ENCODE measurements around the gene SCAPER.
A peak's percentile ranks its signal among the peaks of the same experiment; 100 is the strongest.

SCAPER gene

GRCh38 chr15:76846782-76847181 is 58.4 kb downstream of the SCAPER start:
- no peak for DNase-seq

GRCh38 chr15:76844096-76844495 is 61.0 kb downstream of the SCAPER start:
- no peak for DNase-seq

GRCh38 chr15:76843269-76843668 is 61.9 kb downstream of the SCAPER start:
- DNase-seq = no peak

GRCh38 chr15:76840830-76841460 is 64.2 kb downstream of the SCAPER start:
- DNase-seq = peak; percentile 8

- DNase-seq = no peak
Measured at GRCh38 chr15:76839173-76839572, 66.0 kb downstream of the SCAPER start.

GRCh38 chr15:76837474-76837873 is 67.7 kb downstream of the SCAPER start:
- no peak for DNase-seq

GRCh38 chr15:76829939-76830338 is 75.2 kb downstream of the SCAPER start:
- DNase-seq = no peak

- no peak for DNase-seq
Measured at GRCh38 chr15:76823890-76824289, 81.2 kb downstream of the SCAPER start.

- no peak for DNase-seq
Measured at GRCh38 chr15:76823303-76823702, 81.8 kb downstream of the SCAPER start.

GRCh38 chr15:76818926-76819325 is 86.2 kb downstream of the SCAPER start:
- peak; percentile 9 for DNase-seq

GRCh38 chr15:76815421-76815820 is 89.7 kb downstream of the SCAPER start:
- no peak for DNase-seq

- no peak for DNase-seq
Measured at GRCh38 chr15:76812381-76812780, 92.8 kb downstream of the SCAPER start.

- DNase-seq = no peak
Measured at GRCh38 chr15:76809412-76810103, 95.6 kb downstream of the SCAPER start.

- DNase-seq = no peak
Measured at GRCh38 chr15:76803049-76803571, 102.0 kb downstream of the SCAPER start.

GRCh38 chr15:76802411-76802810 is 102.7 kb downstream of the SCAPER start:
- no peak for DNase-seq

- DNase-seq = no peak
Measured at GRCh38 chr15:76799760-76800159, 105.4 kb downstream of the SCAPER start.

GRCh38 chr15:76795217-76795616 is 109.9 kb downstream of the SCAPER start:
- DNase-seq = no peak

GRCh38 chr15:76793162-76793561 is 112.0 kb downstream of the SCAPER start:
- no peak for DNase-seq

- no peak for DNase-seq
Measured at GRCh38 chr15:76791511-76791910, 113.6 kb downstream of the SCAPER start.

- no peak for DNase-seq
Measured at GRCh38 chr15:76787273-76787672, 117.9 kb downstream of the SCAPER start.

GRCh38 chr15:76776969-76777368 is 128.2 kb downstream of the SCAPER start:
- DNase-seq = no peak

GRCh38 chr15:76776480-76776879 is 128.7 kb downstream of the SCAPER start:
- no peak for DNase-seq

GRCh38 chr15:76773234-76773633 is 131.9 kb downstream of the SCAPER start:
- DNase-seq = no peak

- no peak for DNase-seq
Measured at GRCh38 chr15:76772776-76773175, 132.4 kb downstream of the SCAPER start.

GRCh38 chr15:76764004-76764403 is 141.1 kb downstream of the SCAPER start:
- DNase-seq = no peak

Data from CD4-positive, alpha-beta T cell treated with Interleukin-21 for 1 hour (primary cell).